ENCODE data around the gene CYP2F1. TPM values are rescaled to one million over a fixed set of nuclear protein-coding genes. Genes with fewer than 3 reads are reported as not detected.

Gene CYP2F1
- not detected in 2 replicates for total RNA-seq

GRCh38 chr19:41114132-41114531 lies at the start of gene CYP2F1:
Gene CYP2F1 (plus strand): TSS chr19:41114432. CDS start chr19:41116189, 1,757 bp downstream.

GRCh38 chr19:41088151-41088550 lies 26.1 kb upstream of the CYP2F1 start, which contains the start of gene CYP2A13:
Gene CYP2A13 (plus strand): TSS chr19:41088451. CDS start chr19:41088472, 21 bp downstream.

Other genes with a start within 250 kb of the CYP2F1 start
- gene CYP2A7, start 232.2 kb upstream of the CYP2F1 start, total RNA-seq = not detected in 2 replicates
- not detected in 2 replicates for gene CYP2B6, start 123.2 kb upstream of the CYP2F1 start, total RNA-seq
- gene CYP2A13, start 26.0 kb upstream of the CYP2F1 start, total RNA-seq = not detected in 2 replicates
- gene CYP2S1, start 78.8 kb downstream of the CYP2F1 start, total RNA-seq = 0.62 and 0.79 TPM in 2 replicates
- 165 and 211 TPM in 2 replicates for gene AXL, start 104.8 kb downstream of the CYP2F1 start, total RNA-seq
- gene HNRNPUL1, start 149.9 kb downstream of the CYP2F1 start, total RNA-seq = 72.3 and 97.8 TPM in 2 replicates
- 8.3 and 9.3 TPM in 2 replicates for gene CCDC97, start 195.7 kb downstream of the CYP2F1 start, total RNA-seq
- 16.9 and 37.2 TPM in 2 replicates for gene TGFB1, start 239.5 kb downstream of the CYP2F1 start, total RNA-seq
- 3.7 and 5.7 TPM in 2 replicates for gene B9D2, start 249.7 kb downstream of the CYP2F1 start, total RNA-seq